ENCODE data around the gene ADSL. TPM values are rescaled to one million over a fixed set of nuclear protein-coding genes. Genes with fewer than 3 reads are reported as not detected.

The ADSL gene
- total RNA-seq, 1 experiment from 2014 or later = 126 TPM

DNA sequence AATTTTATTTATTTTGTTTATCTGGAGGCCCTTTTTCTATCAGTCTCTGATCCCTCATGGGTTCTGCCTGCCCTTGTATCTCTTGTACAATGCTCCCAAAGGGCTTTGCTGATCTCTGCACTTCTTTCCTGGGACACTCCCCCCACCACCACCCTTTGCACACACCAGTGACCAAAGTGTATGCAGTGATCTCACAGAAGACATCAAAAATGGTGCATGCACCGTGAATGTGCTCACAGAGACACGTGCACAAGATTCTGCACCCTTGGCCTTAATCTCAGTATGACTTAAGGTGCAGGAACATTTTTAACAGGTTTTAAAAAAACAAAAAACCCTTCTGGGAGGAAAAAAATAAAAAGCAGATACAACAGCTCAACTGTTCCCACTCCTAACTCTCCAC is 12.2 kb upstream of the ADSL start:
- CTCF ChIA-PET = no interaction called here
- H3K9ac ChIP-seq (ENCODE audit: low read length) = no peak overlapping the region
- DNase-seq (ENCODE audit: low read depth, low spot score) = no peak
- no peaks in the 10 kb centered on the region for H3K9me3 ChIP-seq (ENCODE audit: control insufficient read depth in 1 of 2, insufficient read depth in 1 of 2, low read depth in 1 of 2, low read length in 2 of 2)
- no peaks in the 10 kb centered on the region for H3K9me2 ChIP-seq (ENCODE audit: insufficient read depth)
- H3K4me2 ChIP-seq (ENCODE audit: low read length) = no peak overlapping the region
- H3K27ac ChIP-seq (ENCODE audit: low read depth, low read length) = no peak overlapping the region
- no peak overlapping the region for H2AFZ ChIP-seq (ENCODE audit: low read depth, low read length, poor library complexity, severe bottlenecking)
- intact Hi-C loops (cut with micrococcal nuclease) = no loop called here
- no TSS peak for BruUV-seq (replicated peaks)
- POLR2A ChIA-PET = no interaction called here
- no peaks in the 10 kb centered on the region for H4K20me1 ChIP-seq (ENCODE audit: insufficient read depth)
- H3K79me2 ChIP-seq (ENCODE audit: insufficient read depth, low read length) = no peaks in the 10 kb centered on the region
- TF ChIP-seq ELF1 (IDR thresholded peaks at IDR 0.05; ENCODE audit: borderline replicate concordance, low read depth) (no peak), EGR1 (IDR thresholded peaks at IDR 0.05; ENCODE audit: low read depth) (no peak)
- H3K36me3 ChIP-seq (ENCODE audit: control insufficient read depth in 1 of 2, insufficient read depth in 2 of 2, low read length in 2 of 2) = 0 out of 4 replicates have a peak, but pooled peaks cover 0 to 2% of the 10 kb centered on the region in 2 experiments
- H3K4me3 ChIP-seq (replicated peaks in 1 of 2; ENCODE audit: low read depth in 1 of 2, low read length in 2 of 2) = no peak overlapping the region
- RAD21 ChIA-PET (ENCODE audit: low non-redundant PET in 1 of 2, low total read pairs in 2 of 2, uncharacterized antibody in 2 of 2, unreplicated experiment in 2 of 2) = no interaction called here
- no peaks in the 10 kb centered on the region for H3K4me1 ChIP-seq (ENCODE audit: control insufficient read depth in 1 of 2, insufficient read depth in 2 of 2, low read length in 2 of 2)
- H3K27me3 ChIP-seq (ENCODE audit: insufficient read depth, low read length) = no peaks in the 10 kb centered on the region
- ATAC-seq = no peak

- DNase-seq (ENCODE audit: low read depth, low spot score) (no peak), ATAC-seq (no peak)
- Histone ChIP-seq H3K79me2 (ENCODE audit: insufficient read depth, low read length) (no peaks in the 10 kb centered on the region), H3K9me3 (ENCODE audit: control insufficient read depth in 1 of 2, insufficient read depth in 1 of 2, low read depth in 1 of 2, low read length in 2 of 2) (no peaks in the 10 kb centered on the region), H3K9ac (ENCODE audit: low read length) (no peak overlapping the region), H4K20me1 (ENCODE audit: insufficient read depth) (no peaks in the 10 kb centered on the region), H3K4me3 (replicated peaks in 1 of 2; ENCODE audit: low read depth in 1 of 2, low read length in 2 of 2) (no peak overlapping the region), H3K4me2 (ENCODE audit: low read length) (no peak overlapping the region), H3K27me3 (ENCODE audit: insufficient read depth, low read length) (no peaks in the 10 kb centered on the region), H3K27ac (ENCODE audit: low read depth, low read length) (no peak overlapping the region), H2AFZ (ENCODE audit: low read depth, low read length, poor library complexity, severe bottlenecking) (no peak overlapping the region), H3K4me1 (ENCODE audit: control insufficient read depth in 1 of 2, insufficient read depth in 2 of 2, low read length in 2 of 2) (no peaks in the 10 kb centered on the region), H3K36me3 (ENCODE audit: control insufficient read depth in 1 of 2, insufficient read depth in 2 of 2, low read length in 2 of 2) (0 out of 4 replicates have a peak, but pooled peaks cover 0 to 2% of the 10 kb centered on the region in 2 experiments), H3K9me2 (ENCODE audit: insufficient read depth) (no peaks in the 10 kb centered on the region)
- RAD21 ChIA-PET (ENCODE audit: low non-redundant PET in 1 of 2, low total read pairs in 2 of 2, uncharacterized antibody in 2 of 2, unreplicated experiment in 2 of 2) = no interaction called here
- TF ChIP-seq REST (IDR thresholded peaks at IDR 0.05; ENCODE audit: low read depth) (no peak), ZBTB33 (IDR thresholded peaks at IDR 0.05; ENCODE audit: extremely low read depth, insufficient replicate concordance, low read length) (no peak), POLR2A (IDR thresholded peaks at IDR 0.05; ENCODE audit: borderline replicate concordance, extremely low read depth, insufficient read depth, insufficient read length) (no peak), TCF7L2 (IDR thresholded peaks at IDR 0.05; ENCODE audit: borderline replicate concordance, extremely low read depth, insufficient read depth, insufficient read length) (no peak), SRF (IDR thresholded peaks at IDR 0.05; ENCODE audit: low read depth) (no peak), SIN3A (IDR thresholded peaks at IDR 0.05; ENCODE audit: low read depth) (no peak), CBX3 (IDR thresholded peaks at IDR 0.05; ENCODE audit: low read depth) (no peak)
- TF ChIP-seq, protein P1, sequence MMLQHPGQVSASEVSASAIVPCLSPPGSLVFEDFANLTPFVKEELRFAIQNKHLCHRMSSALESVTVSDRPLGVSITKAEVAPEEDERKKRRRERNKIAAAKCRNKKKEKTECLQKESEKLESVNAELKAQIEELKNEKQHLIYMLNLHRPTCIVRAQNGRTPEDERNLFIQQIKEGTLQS (IDR thresholded peaks at IDR 0.05) = no peak
- CTCF ChIA-PET = no interaction called here
- POLR2A ChIA-PET = no interaction called here
- intact Hi-C loops (cut with micrococcal nuclease) = no loop called here
- no TSS peak for BruUV-seq (replicated peaks)
These were observed 11.4 kb upstream of the ADSL start for GRCh38 chr22:40334899-40335298.

Measured in HCT116 (cell line).